DMS 273 treated with DMSO at 0.1 percent for 48 hours (cell line): ENCODE measurements around the gene KLF6.

Experiments used
- DNase-seq: peaks from one replicate; lab custom pipeline; 2025; lab: John Stamatoyannopoulos, UW

The KLF6 gene

DNA sequence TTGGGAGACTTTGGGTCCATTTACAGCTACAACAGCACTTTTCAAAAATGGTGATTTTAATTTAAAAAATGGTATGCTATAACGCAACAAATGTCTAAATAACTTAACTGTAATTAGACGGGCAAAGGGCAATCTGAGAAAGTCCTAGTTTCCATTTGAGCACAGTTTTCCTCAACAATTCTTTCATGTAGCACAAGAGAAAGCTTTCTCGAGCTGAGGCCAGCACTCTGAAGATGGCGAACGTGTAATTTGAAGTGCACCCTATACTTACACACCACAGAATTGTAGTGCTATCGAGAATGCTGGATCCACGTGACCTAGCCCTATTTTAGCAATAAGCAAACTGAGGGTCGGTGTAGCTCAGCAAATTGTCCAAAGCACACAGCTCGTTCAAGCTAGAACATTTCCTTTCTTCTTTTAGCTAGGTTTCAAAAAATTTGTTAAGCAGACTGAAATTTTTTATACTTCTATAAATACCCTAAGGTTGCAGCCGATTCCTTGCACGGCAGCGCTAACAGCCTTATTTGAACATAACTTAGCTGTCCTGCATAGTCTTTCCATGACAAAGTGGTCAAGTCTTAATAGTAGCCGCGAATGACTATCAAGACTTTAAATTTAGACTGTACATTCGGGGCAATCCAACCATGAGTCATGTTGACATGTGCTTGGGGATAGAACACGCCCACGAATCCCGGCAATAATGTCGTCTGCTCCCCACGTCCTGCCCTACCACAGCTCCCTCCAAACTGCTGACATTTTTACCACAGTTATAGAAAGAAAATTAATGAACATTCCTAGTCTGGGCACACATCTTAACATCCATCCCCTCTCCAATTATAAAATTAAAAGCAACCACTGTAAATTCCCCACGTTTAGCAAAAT, 10.0 kb downstream of the KLF6 start:
- no peak for DNase-seq

DNA sequence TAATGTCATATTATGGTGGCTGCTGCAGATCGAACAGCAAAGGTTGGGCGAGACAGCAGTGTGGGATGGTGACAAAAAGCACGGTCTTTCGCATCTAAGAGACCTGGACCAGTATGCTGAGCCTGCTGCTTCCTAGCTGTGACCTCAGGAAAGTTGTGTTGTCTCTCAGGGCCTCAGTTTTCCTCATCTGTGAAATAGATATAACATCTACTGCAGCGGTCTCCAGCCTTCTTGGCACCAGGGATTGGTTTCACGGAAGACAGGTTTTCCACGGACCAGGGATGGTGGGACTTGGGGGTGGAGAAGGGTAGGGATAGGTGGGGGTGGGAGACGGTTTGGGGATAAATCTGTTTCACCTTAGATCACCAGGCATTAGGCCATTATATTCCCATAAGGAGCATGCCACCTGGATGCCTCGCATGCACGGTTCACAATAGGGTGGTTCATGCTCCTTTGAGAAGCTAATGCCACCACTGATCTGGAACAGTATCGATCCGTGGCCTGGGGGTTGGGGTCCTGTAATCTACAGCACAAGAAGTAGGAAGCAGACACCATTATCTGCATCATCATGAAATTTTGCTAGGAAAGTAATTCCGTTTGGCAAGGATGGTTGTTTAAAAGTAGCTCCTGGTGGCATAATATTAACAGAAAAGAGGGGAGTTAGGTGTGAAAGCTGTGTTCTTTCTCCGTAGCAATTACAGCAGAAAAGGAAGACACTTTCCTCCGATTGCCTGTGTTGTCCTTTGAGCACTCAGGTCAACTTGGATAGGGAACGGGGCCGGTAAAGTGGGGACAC, 10.8 kb downstream of the KLF6 start:
- no peak for DNase-seq

DNA sequence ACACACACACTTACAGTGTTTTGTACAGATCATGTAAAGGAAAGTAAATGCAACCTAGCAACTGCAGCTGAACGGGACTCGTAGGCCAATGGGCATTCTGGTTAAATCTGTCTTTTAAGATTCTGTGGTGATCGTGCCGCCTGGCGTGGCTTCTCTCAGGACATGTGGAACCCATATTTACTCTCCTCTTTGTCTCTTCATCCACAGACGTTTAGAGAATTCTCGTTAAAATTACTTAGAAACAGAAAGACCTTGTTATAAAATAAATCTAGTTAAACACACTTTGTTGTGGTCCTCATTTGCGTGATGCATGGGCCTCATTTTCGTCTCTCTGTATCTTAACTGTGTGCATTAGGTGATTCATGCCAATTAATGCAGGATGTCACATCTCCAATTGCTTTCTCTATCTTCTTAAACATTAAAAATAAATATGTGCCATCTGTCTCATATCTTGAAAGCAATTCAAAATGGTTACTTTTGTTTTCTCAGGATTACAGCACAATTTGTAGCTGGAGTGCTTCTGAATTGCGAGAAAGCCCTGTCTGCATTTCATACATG, 11.5 kb downstream of the KLF6 start:
- no peak for DNase-seq

DNA sequence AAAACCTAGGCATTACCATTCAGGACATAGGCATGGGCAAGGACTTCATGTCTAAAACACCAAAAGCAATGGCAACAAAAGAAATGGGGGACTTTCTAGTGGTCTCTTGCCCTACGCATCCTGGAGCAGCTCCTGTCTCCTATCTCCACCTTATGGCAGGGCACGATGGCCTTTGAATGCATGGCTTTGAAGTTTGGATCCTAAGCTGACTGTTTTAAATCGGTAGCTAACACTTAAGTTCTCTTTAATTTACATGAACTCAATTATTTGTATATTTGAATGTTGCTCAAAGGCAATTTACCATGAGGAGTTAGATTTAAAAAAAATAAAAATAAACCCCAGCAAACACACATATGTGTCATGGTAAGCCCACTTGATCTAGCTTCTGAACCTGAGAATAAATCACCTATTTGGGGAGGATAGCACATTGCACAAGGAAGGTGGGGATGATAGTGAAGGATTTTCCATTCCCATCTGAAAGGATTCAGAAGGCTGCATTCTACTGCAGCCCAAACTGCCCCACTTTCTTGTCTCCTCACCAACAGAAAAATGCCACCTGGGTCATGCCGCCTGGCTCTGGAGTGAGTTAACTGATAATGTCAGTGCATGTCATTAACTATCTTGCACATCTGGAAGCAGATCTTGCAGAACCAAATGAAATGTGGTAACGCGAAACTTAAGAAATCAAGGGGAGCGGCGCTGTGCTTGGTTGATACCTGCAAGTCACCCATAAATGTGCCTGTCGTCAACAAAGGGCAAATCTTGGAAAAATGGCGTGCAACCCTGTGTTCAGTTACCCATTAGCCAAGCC, 12.4 kb downstream of the KLF6 start:
- no peak for DNase-seq

GRCh38 chr10:3770611-3771110, 14.3 kb downstream of the KLF6 start:
- DNase-seq, result no peak

DNA sequence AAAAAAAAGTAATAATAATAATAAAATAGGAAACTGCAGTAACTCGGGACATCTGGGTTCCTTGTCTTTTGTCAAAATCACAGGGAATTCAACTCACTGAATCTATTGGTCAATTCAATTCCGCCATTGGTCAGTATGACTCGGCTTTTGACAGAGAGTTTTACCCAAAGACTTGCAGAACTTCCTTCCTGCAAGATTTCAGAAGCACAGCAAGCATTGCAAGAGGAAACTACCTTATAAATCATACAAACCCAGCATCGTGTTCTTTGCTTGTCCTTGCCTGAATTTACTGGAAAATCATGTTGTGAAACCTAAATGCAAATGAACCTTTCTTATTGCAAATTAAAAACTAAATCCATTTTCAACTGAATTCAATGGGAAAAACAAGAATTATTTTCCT, 15.5 kb downstream of the KLF6 start:
- DNase-seq, result no peak

DNA sequence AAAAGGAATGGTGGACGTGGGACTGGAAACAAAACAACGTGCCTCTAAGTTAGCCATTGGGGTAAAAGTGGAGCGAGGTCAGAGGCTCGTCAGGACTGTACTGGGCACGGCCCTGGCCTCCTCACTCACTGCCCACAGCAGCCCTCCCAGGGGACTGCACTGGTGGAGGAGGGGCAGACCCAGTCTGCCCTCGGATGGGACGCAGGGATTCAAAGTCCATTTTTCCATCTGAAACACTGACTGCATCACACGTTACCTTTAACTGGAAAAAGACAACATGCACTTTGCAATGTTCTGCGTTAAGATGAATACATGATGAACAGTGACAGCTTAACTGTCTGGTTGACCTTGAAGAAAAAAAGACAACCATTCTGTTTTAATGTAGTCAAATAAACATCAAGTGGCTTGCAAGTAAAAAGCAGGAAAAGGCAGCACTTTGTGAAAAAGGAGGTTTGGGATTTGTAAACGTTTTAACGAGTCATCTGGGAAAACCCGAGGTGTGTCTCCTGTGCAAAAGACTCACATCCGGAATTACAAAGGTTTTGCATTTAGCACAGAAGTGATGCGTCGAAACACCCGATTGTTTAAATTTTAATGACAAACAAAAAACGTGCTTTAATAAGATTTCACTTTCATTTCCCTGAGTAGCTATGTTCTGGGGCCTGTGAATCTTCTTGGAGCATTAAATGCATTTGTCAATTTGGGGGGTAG, 18.8 kb downstream of the KLF6 start:
- DNase-seq, result no peak

DNA sequence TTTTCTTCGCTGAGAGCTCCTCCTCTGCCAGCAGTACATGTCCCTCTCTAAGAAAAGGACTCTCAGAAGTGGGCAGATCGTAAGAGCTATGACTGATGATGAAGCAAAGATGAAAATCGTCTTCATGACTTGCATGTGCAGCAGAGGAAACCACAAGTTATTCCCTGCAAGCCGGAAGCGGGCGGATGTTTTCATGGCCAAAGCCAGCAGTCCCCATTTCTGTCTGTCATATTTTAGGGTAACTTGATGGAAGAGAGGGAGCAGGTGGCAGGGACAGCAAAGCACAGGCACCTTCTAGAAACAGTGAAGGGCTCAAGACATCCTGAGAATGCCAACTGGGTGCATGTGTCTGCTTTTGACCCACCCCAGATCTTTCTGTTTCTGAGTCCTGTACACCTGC, 19.9 kb downstream of the KLF6 start:
- no peak for DNase-seq

DNA sequence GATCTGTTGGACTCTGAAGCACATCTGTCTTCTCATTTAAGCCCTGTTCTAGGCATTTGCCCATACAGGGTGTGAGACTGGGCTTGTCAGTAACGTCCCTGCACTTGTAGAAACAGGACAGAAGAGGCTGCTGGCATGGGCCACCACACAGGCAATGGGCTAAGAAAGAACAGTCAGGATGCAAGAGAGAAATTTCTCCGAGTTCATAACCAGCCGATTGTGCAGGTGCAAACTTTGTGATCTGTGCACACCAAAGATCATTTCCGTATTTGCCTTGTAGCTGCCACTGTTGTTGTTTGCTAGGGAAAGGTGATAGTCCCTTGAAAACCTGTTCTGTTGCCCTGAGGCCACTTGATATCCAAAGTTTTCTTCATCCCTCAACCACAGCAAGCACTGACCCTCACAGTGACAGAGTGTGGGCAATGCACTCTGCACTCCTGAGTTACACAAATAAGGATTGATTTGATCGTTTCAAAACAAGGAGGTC, 20.3 kb downstream of the KLF6 start:
- DNase-seq, result no peak

GRCh38 chr10:3763852-3764625, 21.0 kb downstream of the KLF6 start:
- no peak for DNase-seq

GRCh38 chr10:3763035-3763456, 22.0 kb downstream of the KLF6 start:
- no peak for DNase-seq

DNA sequence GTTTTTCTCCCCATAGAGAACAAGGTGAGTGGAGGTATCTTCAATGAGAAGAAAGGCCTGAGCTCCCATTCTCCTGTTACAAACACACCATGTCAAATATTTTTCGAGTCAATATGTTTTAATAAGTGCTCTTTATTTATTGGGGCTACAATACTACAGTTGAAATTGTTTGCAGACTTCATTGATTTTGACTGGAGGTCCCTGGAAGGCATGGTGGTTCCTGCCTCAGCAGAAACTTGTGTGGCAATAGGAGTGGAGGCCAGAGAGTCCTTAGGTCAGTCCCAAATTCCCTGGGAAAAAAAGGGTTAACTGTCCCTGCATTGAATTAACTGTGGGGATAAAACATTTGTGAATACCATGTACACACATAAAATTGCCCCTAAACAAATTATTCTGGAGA, 22.7 kb downstream of the KLF6 start:
- no peak for DNase-seq

GRCh38 chr10:3761904-3762303, 23.1 kb downstream of the KLF6 start:
- no peak for DNase-seq

DNA sequence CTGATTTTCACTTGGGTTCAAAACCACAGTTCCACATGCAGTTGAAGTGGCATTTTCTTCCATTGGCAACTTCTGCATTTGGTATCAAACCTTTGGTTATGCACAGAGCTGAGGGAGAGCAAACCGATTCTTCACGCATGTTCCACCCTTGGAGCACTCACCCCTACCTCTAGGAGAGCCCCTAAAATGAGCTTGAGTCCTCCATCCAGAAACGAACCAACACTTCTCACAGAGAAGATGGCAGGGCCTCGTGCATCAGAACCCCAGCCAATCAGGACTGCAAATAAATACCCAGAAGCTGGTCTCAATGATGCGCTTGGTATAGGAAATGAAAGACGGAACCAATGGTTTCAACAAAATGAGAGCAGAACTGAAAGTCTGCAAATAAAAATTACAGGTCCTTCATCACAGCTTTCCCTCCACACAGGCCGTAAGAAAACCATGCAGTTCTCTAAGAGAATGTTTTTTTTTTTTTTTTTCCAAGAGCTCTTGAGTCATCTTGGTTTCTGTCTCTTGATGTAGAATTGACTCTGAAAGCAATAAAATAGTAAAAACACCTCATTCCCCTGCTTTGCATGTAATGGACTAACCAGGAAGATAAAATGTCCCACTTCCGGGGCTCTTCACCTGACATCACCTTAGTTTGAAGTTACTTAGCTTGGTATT, 23.9 kb downstream of the KLF6 start:
- no peak for DNase-seq

GRCh38 chr10:3760083-3760482, 24.9 kb downstream of the KLF6 start:
- no peak for DNase-seq

DNA sequence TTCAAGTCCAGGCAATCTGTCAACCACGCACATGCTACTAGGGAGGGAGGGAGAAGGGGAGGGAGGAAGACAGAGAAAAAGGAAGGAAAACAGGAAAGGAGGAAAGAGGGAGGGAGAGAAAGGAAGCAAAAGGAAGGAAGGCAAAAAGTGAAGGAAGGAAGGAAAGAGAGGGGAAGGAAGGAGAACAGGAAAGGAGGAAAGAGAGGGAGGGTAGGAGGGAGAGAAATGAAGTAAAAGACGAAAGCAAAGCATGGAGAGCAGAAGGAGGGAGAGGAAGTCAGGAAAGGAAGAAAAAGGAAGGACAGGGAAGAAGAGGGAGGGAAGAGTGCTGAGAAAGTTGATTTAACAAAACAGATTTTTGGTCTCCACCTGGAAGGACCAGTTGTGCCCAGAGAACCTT, 25.6 kb downstream of the KLF6 start:
- no peak for DNase-seq

DNA sequence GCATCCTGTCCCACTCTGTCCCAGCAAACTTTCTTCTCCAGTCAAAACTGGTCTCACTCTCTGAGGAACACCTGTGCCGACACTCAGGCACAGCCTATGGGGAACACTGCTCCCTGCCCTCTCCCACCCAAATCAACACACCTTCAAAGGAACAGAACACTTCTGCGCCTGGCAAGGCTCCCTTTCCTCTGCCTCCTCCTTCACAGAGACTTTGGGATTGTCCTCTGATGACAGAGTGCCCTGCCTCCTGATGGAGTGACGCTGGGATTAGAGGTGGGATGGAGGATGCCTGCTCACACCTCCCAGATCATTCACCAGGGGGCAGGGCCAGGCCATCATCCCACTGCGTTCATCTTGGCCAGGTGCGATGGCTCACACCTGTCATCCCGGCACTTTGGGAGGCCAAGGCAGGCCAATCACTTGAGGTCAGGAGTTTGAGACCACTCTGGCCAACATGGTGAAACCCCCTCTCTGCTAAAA, 26.5 kb downstream of the KLF6 start:
- no peak for DNase-seq

DNA sequence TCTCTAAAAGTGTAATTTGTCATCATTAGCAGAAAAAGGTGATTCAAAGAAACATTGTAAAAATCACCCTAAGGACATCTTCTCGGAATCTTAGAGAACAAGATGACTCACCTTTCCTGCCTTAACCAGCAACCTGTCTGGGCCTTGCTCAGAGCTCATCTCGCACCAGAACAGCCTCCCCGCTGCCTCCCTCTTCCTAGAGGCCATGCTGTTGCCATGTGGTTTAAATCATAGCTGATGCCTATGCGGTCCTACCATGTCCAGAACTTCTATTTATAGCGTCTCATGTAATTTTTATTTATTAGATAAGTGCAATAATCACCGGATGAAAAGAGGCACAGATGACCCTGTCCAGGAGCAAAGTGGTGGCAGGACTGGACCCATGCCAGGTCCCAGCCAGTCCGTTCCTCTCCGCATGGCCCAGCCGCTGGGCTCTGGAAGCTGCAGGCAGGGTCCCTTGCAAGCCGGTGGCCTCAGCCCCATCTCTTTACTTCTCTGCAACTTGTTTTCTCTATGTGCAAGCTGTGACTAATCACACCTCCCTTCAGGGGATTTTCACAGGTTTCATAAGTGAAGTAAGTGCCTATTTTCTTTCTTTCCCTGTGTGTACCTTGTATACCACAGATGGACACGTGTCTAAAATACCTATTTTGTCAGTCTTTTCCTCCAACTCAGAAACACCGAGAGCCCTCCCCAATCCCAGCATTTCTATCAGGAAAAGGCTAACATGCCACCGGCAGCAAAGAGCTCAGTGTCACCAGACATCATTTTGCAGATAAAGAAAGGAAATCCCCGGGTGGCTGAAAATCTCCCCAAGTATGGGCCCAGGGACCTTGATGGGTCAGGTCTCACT, 27.1 kb downstream of the KLF6 start:
- DNase-seq, result no peak

- DNase-seq, result no peak
These were observed 27.8 kb downstream of the KLF6 start for GRCh38 chr10:3757250-3757637.
